Measurements from ENCODE around the gene ATP9B. TPM values are rescaled to one million over a fixed set of nuclear protein-coding genes. Genes with fewer than 3 reads are reported as not detected.

ATP9B gene
- total and polyA plus RNA-seq, 7 donors = 6.5 to 66.5 (median 28.1) TPM

DNA sequence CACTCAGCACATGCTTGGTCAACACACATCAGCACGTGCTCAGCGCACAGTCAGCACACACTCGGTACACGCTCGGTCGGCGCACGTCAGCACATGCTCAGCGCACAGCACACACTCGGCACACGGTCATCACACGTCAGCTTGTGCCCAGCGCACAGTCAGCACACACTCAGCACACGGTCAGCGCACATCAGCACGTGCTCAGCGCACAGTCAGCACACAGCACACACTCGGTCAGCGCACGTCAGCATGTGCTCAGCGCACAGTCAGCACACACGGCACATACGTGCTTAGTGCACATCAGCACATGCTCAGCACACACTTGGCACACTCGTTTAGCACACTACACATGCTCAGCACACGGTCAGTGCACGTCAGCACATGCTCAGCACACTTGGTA is 276.8 kb downstream of the ATP9B start:
- Histone ChIP-seq H3K4me1 (no peaks in the 10 kb centered on the region), H3K36me3 (peaks cover 31 to 78% (median 38%) of the 10 kb centered on the region in 4 donors), H3K9me3 (no peaks in the 10 kb centered on the region), H3K27me3 (no peaks in the 10 kb centered on the region), H3K27ac (no peak overlapping the region), H3K4me3 (no peak overlapping the region)
- WGBS, 2 donors = 93 to 98% methylated on average over 26 of the region's 26 CpGs
- TF ChIP-seq POLR2A (IDR thresholded peaks at IDR 0.05) (no peak), POLR2AphosphoS5 (IDR thresholded peaks at IDR 0.05) (no peak), EP300 (IDR thresholded peaks at IDR 0.05) (no peak)
- TF ChIP-seq, protein P1, sequence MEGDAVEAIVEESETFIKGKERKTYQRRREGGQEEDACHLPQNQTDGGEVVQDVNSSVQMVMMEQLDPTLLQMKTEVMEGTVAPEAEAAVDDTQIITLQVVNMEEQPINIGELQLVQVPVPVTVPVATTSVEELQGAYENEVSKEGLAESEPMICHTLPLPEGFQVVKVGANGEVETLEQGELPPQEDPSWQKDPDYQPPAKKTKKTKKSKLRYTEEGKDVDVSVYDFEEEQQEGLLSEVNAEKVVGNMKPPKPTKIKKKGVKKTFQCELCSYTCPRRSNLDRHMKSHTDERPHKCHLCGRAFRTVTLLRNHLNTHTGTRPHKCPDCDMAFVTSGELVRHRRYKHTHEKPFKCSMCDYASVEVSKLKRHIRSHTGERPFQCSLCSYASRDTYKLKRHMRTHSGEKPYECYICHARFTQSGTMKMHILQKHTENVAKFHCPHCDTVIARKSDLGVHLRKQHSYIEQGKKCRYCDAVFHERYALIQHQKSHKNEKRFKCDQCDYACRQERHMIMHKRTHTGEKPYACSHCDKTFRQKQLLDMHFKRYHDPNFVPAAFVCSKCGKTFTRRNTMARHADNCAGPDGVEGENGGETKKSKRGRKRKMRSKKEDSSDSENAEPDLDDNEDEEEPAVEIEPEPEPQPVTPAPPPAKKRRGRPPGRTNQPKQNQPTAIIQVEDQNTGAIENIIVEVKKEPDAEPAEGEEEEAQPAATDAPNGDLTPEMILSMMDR (IDR thresholded peaks at IDR 0.05) = no peak
- DNase-seq = no peak
- intact Hi-C loops (cut with DNase I) = no loop called here

DNA sequence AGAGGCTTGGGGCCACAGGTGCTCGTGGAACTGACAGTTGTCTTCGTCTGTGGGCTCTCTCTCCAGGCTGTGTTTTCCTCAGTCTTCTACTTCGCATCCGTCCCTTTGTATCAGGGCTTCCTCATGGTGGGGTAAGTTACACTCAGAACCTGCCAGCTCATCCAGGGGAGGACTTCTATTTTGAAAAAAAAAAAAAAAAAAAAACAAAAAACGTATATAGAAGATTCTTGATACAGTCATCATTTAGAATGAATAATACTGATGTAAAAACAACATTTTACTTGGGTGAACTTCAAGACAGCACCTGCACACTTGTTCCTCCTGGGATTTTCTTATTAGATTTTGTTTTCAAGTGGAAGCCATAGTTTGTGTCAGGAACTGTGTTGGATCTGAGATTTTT is 278.9 kb downstream of the ATP9B start:
- H3K27me3 ChIP-seq = no peaks in the 10 kb centered on the region

DNA sequence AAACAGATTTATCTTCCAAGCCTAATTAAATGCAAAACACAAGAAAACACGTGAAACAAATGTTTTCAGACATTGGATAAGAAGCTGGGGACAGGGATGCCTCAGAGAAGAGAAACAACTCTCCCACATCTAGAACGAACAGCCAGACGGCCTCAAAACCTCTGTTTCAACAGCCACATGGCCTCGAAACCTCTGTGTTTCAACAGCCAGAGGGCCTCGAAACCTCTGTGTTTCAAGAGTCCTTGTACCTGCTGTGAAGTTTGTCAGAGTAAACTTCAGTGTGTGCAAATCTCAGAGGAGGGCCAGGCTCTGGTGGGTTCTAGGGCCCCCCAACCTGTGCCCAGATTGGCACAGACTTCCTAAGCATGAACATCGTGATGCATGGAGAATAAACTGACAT is 283.2 kb downstream of the ATP9B start:
- intact Hi-C loops (cut with DNase I) = no loop called here
- no peaks in the 10 kb centered on the region for H3K9me3 ChIP-seq
- H3K27me3 ChIP-seq = no peaks in the 10 kb centered on the region
- H3K4me1 ChIP-seq = no peaks in the 10 kb centered on the region
- TF ChIP-seq POLR2A (IDR thresholded peaks at IDR 0.05) = no peak
- no peak overlapping the region for H3K27ac ChIP-seq
- WGBS, 2 donors = 78 to 83% methylated on average over 6 of the region's 6 CpGs
- no peak for DNase-seq
- peaks cover 2 to 57% (median 6%) of the 10 kb centered on the region in 4 donors for H3K36me3 ChIP-seq
- H3K4me3 ChIP-seq = no peak overlapping the region

More for the DNA sequence above, 278.9 kb downstream of the ATP9B start:
- TF ChIP-seq EP300 (IDR thresholded peaks at IDR 0.05) (no peak), POLR2A (IDR thresholded peaks at IDR 0.05) (no peak), POLR2AphosphoS5 (IDR thresholded peaks at IDR 0.05) (no peak)
- TF ChIP-seq, protein P1 (IDR thresholded peaks at IDR 0.05) = no peak
- no peak overlapping the region for H3K27ac ChIP-seq
- no peaks in the 10 kb centered on the region for H3K4me1 ChIP-seq
- WGBS, 2 donors = 89 to 91% methylated on average over 5 of the region's 5 CpGs
- no peaks in the 10 kb centered on the region for H3K9me3 ChIP-seq
- intact Hi-C loops (cut with DNase I) = no loop called here
- peaks cover 31 to 89% (median 38%) of the 10 kb centered on the region in 4 donors for H3K36me3 ChIP-seq
- no peak for DNase-seq
- H3K4me3 ChIP-seq = no peak overlapping the region

DNA sequence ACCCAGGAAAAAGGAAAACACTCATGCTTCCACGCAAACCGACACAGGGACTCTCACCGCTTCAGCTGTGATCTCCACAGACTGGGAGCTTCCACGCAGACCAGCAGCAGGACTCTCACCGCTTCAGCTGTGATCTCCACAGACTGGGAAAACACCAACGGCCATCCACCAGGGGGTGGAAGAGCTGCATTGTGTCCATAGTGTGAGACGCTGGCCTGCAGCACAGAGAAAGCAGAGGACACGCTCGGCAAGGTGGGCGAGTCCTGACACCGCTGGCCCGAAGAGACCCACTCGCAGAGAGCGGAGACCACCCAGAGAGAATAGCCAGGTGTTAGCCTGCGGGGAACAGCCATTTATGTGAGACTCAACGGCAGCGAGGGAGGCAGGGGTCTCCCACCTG is 284.1 kb downstream of the ATP9B start:
- Histone ChIP-seq H3K27me3 (no peaks in the 10 kb centered on the region), H3K27ac (no peak overlapping the region), H3K36me3 (peaks cover 0 to 49% (median 2%) of the 10 kb centered on the region in 4 donors), H3K9me3 (no peaks in the 10 kb centered on the region), H3K4me3 (no peak overlapping the region), H3K4me1 (no peaks in the 10 kb centered on the region)
- 92 to 94% methylated on average over 17 of the region's 17 CpGs for WGBS, 2 donors
- no peak for TF ChIP-seq POLR2A (IDR thresholded peaks at IDR 0.05)
- TF ChIP-seq, protein P1 (IDR thresholded peaks at IDR 0.05) = no peak
- no peak for TF ChIP-seq EP300 (IDR thresholded peaks at IDR 0.05)
- DNase-seq = no peak
- intact Hi-C loops (cut with DNase I) = no loop called here

DNA sequence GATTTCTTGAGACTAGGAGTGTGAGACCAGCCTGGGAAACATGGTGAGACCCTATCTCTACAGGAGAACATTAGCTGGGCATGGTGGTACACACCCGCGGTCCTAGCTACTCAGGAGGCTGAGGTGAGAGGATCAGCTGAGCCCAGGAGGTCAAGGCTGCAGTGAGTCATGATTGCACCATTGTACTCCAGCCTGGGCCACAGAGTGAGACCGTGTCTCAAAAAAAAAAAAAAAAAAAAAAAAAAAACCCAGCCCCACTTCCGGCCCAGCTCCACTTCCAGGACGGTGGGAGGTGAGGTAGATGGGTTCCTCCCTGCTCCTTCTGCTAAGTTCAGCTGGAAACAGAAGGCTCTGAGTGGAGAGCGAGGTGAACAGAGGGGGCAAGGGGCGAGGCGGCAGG is 285.2 kb downstream of the ATP9B start:
- DNase-seq = no peak
- Histone ChIP-seq H3K4me1 (no peaks in the 10 kb centered on the region), H3K27me3 (no peaks in the 10 kb centered on the region), H3K4me3 (no peak overlapping the region), H3K27ac (no peak overlapping the region), H3K9me3 (no peaks in the 10 kb centered on the region), H3K36me3 (peaks cover 0 to 42% (median 2%) of the 10 kb centered on the region in 4 donors)
- 94 to 96% methylated on average over 8 of the region's 8 CpGs for WGBS, 2 donors
- TF ChIP-seq POLR2A (IDR thresholded peaks at IDR 0.05) (no peak), EP300 (IDR thresholded peaks at IDR 0.05) (no peak), POLR2AphosphoS5 (IDR thresholded peaks at IDR 0.05) (no peak)
- TF ChIP-seq, protein P1 (IDR thresholded peaks at IDR 0.05) = no peak
- intact Hi-C loops (cut with DNase I) = no loop called here

Data from sigmoid colon (tissue), 7 donors.